ENCODE data around the gene SORBS1. TPM values are rescaled to one million over a fixed set of nuclear protein-coding genes. Genes with fewer than 3 reads are reported as not detected.

The SORBS1 gene
- total RNA-seq, 2 donors from 2014 or later = 56.8 to 79.1 TPM

DNA sequence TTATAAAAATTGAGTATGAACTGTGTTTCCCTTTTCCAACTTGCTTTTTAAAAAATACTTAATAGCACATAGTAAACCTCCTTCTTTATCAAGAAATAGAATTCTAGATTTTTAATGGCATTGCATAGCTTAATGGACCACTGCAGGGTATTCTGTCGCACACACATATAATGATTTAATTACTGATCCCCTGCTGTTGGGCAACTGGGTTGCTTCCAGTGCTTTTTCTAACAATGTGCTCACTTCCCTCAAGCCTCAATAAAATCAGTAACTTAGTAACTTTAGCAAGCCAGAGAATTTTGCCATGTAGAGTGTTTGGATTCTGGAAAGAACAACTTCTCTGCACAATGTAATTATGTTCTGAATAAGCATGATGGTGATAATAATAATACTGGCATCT is 221.3 kb downstream of the SORBS1 start:
- 94 to 100% methylated on average over 1 of the region's 1 CpG for WGBS, 2 donors
- Histone ChIP-seq H3K4me3 (no peak overlapping the region), H3K4me1 (no peaks in the 10 kb centered on the region), H3K36me3 (replicated peaks in 1 of 2; ENCODE audit: insufficient read depth in 1 of 2, low read depth in 2 of 2) (peaks cover 0 to 3% of the 10 kb centered on the region in 2 donors), H3K27me3 (no peaks in the 10 kb centered on the region), H3K9me3 (no peaks in the 10 kb centered on the region), H3K27ac (no peak overlapping the region)
- no peak for ATAC-seq
- DNase-seq = no peak
- intact Hi-C loops (cut with DNase I) = no loop called here
- TF ChIP-seq POLR2A (IDR thresholded peaks at IDR 0.05) (no peak), CTCF (IDR thresholded peaks at IDR 0.05) (no peak)

GRCh38 chr10:95337423-95338160 is 223.6 kb downstream of the SORBS1 start:
- peaks cover 0 to 3% of the 10 kb centered on the region in 2 donors for H3K36me3 ChIP-seq (replicated peaks in 1 of 2; ENCODE audit: insufficient read depth in 1 of 2, low read depth in 2 of 2)
- no peak overlapping the region for H3K27ac ChIP-seq
- no peaks in the 10 kb centered on the region for H3K4me1 ChIP-seq
- intact Hi-C loops (cut with DNase I) = no loop called here
- H3K9me3 ChIP-seq = no peaks in the 10 kb centered on the region
- no peak overlapping the region for H3K4me3 ChIP-seq
- WGBS, 2 donors = 90 to 93% methylated on average over 9 to 10 of the region's 10 CpGs
- TF ChIP-seq CTCF (IDR thresholded peaks at IDR 0.05) (no peak), POLR2A (IDR thresholded peaks at IDR 0.05) (no peak)
- DNase-seq (no peak), ATAC-seq (no peak)
- H3K27me3 ChIP-seq = no peaks in the 10 kb centered on the region

DNA sequence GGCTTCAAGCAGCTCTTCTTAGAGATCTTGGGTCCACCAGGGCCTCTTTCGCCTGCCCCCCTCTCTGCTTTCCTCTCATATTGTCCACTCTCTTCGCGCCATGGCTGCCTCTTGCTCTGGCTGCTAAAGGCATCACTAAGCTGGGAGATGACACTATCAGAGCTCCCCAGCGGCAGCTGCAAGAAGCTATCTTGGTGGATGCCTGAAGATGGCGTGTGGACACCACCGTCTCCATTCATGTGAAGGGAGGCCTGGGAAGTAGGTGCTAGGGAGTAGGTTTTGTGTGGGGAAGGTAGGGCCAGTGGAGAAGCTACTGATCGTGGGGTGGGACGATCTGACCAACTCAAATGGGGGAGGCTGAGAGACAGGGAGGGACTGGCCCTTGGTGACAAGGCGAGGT is 224.5 kb downstream of the SORBS1 start:
- no peak overlapping the region for H3K27ac ChIP-seq

DNA sequence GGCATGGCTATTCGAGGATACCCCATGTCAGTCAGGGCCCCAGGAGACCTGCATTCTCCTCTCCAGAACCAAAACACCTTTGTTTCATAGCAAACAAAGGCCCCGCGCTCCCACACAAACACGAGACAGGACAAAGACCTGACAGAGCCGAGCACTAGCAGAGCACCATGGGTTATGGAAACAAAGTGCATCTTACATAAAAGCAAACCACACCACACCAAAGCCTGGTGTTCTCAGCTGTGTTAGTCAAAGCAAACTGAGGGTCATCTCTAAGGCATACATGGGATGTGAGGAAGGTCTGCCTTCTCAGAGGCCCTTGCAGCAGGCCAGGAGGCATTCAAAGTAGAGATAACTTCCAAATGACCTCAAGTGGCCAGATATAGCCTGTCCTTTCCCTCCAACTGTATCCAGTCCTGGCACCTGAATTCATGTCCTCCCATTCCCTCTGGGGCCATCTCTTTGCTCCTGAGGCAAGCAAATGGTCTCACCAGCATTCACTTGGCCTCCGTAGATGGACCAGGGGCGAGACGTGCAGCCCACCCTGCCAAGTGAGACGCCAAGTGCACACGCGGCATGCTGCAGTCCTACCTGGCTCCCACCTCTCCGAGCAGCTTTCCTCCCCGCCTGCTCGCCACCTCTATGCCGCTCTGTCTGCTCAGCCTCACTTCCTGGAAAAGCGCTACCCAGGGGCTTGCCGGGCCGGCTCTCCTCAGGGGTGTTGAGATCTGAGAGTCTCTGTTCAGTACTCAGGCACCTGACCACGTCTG is 225.1 kb downstream of the SORBS1 start:
- Histone ChIP-seq H3K4me3 (no peak overlapping the region), H3K4me1 (no peaks in the 10 kb centered on the region), H3K36me3 (replicated peaks in 1 of 2; ENCODE audit: insufficient read depth in 1 of 2, low read depth in 2 of 2) (peaks cover 0 to 3% of the 10 kb centered on the region in 2 donors), H3K27ac (no peak overlapping the region), H3K9me3 (no peaks in the 10 kb centered on the region), H3K27me3 (no peaks in the 10 kb centered on the region)
- intact Hi-C loops (cut with DNase I) = no loop called here
- no peak for ATAC-seq
- no peak for DNase-seq
- 94 to 95% methylated on average over 18 to 19 of the region's 19 CpGs for WGBS, 2 donors
- no peak for TF ChIP-seq CTCF (IDR thresholded peaks at IDR 0.05)
- no peak for TF ChIP-seq POLR2A (IDR thresholded peaks at IDR 0.05)

More for the DNA sequence above, 224.5 kb downstream of the SORBS1 start:
- Histone ChIP-seq H3K27me3 (no peaks in the 10 kb centered on the region), H3K36me3 (replicated peaks in 1 of 2; ENCODE audit: insufficient read depth in 1 of 2, low read depth in 2 of 2) (peaks cover 0 to 3% of the 10 kb centered on the region in 2 donors), H3K4me3 (no peak overlapping the region), H3K4me1 (no peaks in the 10 kb centered on the region), H3K9me3 (no peaks in the 10 kb centered on the region)
- 92 to 94% methylated on average over 9 of the region's 9 CpGs for WGBS, 2 donors
- intact Hi-C loops (cut with DNase I) = no loop called here
- DNase-seq = no peak
- ATAC-seq = no peak
- no peak for TF ChIP-seq CTCF (IDR thresholded peaks at IDR 0.05)
- no peak for TF ChIP-seq POLR2A (IDR thresholded peaks at IDR 0.05)

Measured in body of pancreas (tissue), 4 donors.